HCT116 (cell line): ENCODE results near the gene RADIL.

ENCODE experiments used
- CBX3 ChIP-seq: IDR thresholded peaks from 2 replicates; pipeline ENCODE4 v1.6.1; 2012; ENCODE audit warnings: low read depth
- CTCF ChIP-seq, 3 experiments: fragments of 200-600 bp in 1 of 3; sonication (generic) in 1 of 3; IDR thresholded peaks in 2 of 3; conservative IDR thresholded peaks in 1 of 3; 2 replicates each; pipeline ENCODE4 v1.5.1; 2012 to 2017; ENCODE audit warnings: low read depth in 2 of 3, low read length in 2 of 3, antibody characterized with exemption in 1 of 3, borderline replicate concordance in 1 of 3, control low read depth in 1 of 3, mild to moderate bottlenecking in 1 of 3, mixed read lengths in 1 of 3, mixed run types in 1 of 3, moderate library complexity in 1 of 3; ENCODE audit not compliant: insufficient read depth in 1 of 3
- JUND ChIP-seq: IDR thresholded peaks from 2 replicates; pipeline ENCODE4 v1.6.1; 2012
- POLR2A ChIP-seq: IDR thresholded peaks from 2 replicates; pipeline ENCODE4 v1.7.0; 2011; ENCODE audit warnings: borderline replicate concordance; ENCODE audit not compliant: insufficient read depth, insufficient read length; ENCODE audit errors: extremely low read depth
- POLR2AphosphoS5 ChIP-seq: IDR thresholded peaks from 2 replicates; pipeline ENCODE4 v1.6.1; 2011; ENCODE audit warnings: mild to moderate bottlenecking, low read depth, low read length, moderate library complexity
- REST ChIP-seq: IDR thresholded peaks from 2 replicates; pipeline ENCODE4 v1.6.1; 2012; ENCODE audit warnings: low read depth
- SIN3A ChIP-seq: IDR thresholded peaks from 2 replicates; pipeline ENCODE4 v1.6.1; 2012; ENCODE audit warnings: low read depth
- SP1 ChIP-seq: IDR thresholded peaks from 2 replicates; pipeline ENCODE4 v1.6.1; 2012; ENCODE audit warnings: low read depth
- SRF ChIP-seq: IDR thresholded peaks from 2 replicates; pipeline ENCODE4 v1.6.1; 2012; ENCODE audit warnings: low read depth
- TCF7L2 ChIP-seq: IDR thresholded peaks from 2 replicates; pipeline ENCODE4 v1.7.0; 2011; ENCODE audit warnings: borderline replicate concordance, inconsistent platforms; ENCODE audit not compliant: insufficient read depth, insufficient read length; ENCODE audit errors: extremely low read depth
- YY1 ChIP-seq: IDR thresholded peaks from 2 replicates; pipeline ENCODE4 v1.6.1; 2011; ENCODE audit warnings: low read length, low read depth, moderate library complexity, mild to moderate bottlenecking; ENCODE audit not compliant: insufficient replicate concordance; ENCODE audit errors: extremely low read depth
- ZNF274 ChIP-seq: fragments of 200-500 bp; sonication (Bioruptor generic); IDR thresholded peaks from 2 replicates; pipeline ENCODE4 v1.6.1; 2014; ENCODE audit warnings: mild to moderate bottlenecking, low read depth, low read length, inconsistent platforms

- TF ChIP-seq POLR2A = no peak
- no peak for TF ChIP-seq CTCF (IDR thresholded peaks at IDR 0.05 in 2 of 3, conservative IDR thresholded peaks at IDR 0.05 in 1 of 3; ENCODE audit: borderline replicate concordance in 1 of 3, insufficient read depth in 1 of 3, low read depth in 2 of 3, low read length in 2 of 3)
- TF ChIP-seq POLR2AphosphoS5 = no peak
- TF ChIP-seq ZNF274 = no peak
- TF ChIP-seq CBX3 = no peak
- TF ChIP-seq SP1 = no peak
- no peak for TF ChIP-seq TCF7L2
- no peak for TF ChIP-seq JUND
- TF ChIP-seq SIN3A = no peak
- TF ChIP-seq YY1 = no peak
- TF ChIP-seq SRF = no peak
- no peak for TF ChIP-seq REST
Measured at GRCh38 chr7:4779118-4779517, 104.4 kb downstream of the RADIL start.
